ENCODE data around the gene MILR1.
"Not testable (repeated sequence)": the region's sequence is repeated elsewhere in the genome, so short reads cannot be mapped to it uniquely, and the experiment has no call there.

Gene MILR1

GRCh38 chr17:64448665-64449512 lies at the start of gene MILR1:
Gene MILR1, plus strand, starts transcription at chr17:64449115. Its CDS starts 54 bp downstream, at chr17:64449169.
- no peak for DNase-seq

GRCh38 chr17:64399767-64400156 lies 49.2 kb upstream of the MILR1 start:
- no peak for DNase-seq

GRCh38 chr17:64400642-64401041 lies 48.3 kb upstream of the MILR1 start:
- no peak for DNase-seq

GRCh38 chr17:64401244-64401860 lies 47.6 kb upstream of the MILR1 start:
- no peak for DNase-seq

- no peak for DNase-seq
Observed at GRCh38 chr17:64401941-64402340, 47.0 kb upstream of the MILR1 start.

GRCh38 chr17:64402469-64402868 lies 46.4 kb upstream of the MILR1 start:
- DNase-seq = no peak

GRCh38 chr17:64403881-64404460 lies 44.9 kb upstream of the MILR1 start:
- DNase-seq = no peak

- no peak for DNase-seq
Observed at GRCh38 chr17:64406321-64407200, 42.4 kb upstream of the MILR1 start.

GRCh38 chr17:64410750-64411490 lies 38.0 kb upstream of the MILR1 start:
- no peak for DNase-seq

GRCh38 chr17:64411999-64412771 lies 36.7 kb upstream of the MILR1 start:
- no peak for DNase-seq

- DNase-seq = no peak
Observed at GRCh38 chr17:64412944-64413381, 36.0 kb upstream of the MILR1 start.

GRCh38 chr17:64413513-64413912 lies 35.4 kb upstream of the MILR1 start:
- no peak for DNase-seq

GRCh38 chr17:64418506-64419339 lies 30.2 kb upstream of the MILR1 start:
- DNase-seq = no peak

GRCh38 chr17:64420143-64420670 lies 28.7 kb upstream of the MILR1 start:
- DNase-seq = no peak

GRCh38 chr17:64422121-64422520 lies 26.8 kb upstream of the MILR1 start:
- not testable (repeated sequence) for DNase-seq

- DNase-seq = no peak
Observed at GRCh38 chr17:64423881-64424280, 25.0 kb upstream of the MILR1 start.

- no peak for DNase-seq
Observed at GRCh38 chr17:64424324-64424849, 24.5 kb upstream of the MILR1 start.

- no peak for DNase-seq
Observed at GRCh38 chr17:64425191-64425590, 23.7 kb upstream of the MILR1 start.

GRCh38 chr17:64426596-64426995 lies 22.3 kb upstream of the MILR1 start:
- no peak for DNase-seq

- no peak for DNase-seq
Observed at GRCh38 chr17:64428406-64428805, 20.5 kb upstream of the MILR1 start.
